ENCODE results near the gene ZFR. TPM values are rescaled to one million over a fixed set of nuclear protein-coding genes. Genes with fewer than 3 reads are reported as not detected.

ZFR gene
- total RNA-seq, 1 experiment from 2014 or later: 109 TPM

DNA sequence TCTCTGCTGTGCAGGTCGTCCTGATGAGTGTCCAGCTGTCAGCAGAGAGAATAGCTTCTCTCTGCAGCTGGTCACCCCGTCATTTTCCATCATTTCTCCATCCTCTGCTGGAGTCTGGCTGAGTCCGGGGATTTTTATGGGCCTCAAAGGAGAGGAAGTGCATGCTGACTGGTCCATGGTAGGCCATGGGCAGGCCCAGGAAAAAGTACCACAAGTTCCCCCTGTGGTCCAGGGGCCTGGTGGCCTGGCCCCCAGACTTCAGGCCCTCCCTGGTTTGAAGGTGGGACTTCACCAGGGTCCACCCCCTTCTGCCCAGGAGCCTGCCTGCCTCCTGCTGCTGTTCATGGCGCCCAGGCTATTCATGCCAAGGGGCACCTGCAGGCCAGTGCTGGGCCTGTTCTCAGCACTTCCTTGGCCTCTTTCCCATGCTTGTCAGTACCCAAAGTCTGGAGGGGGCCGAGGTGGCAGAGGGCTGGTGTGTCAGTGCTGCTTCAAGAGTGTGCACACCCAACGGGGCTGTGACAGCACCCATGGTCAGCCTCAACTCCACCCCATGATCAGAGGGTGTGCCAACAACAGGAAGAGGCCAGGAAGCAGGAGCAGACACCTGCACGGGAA, 124.5 kb downstream of the ZFR start:
- Mint-ChIP-seq H3K4me3 (ENCODE audit: unreplicated experiment) (no peak overlapping the region), H3K27me3 (ENCODE audit: insufficient read depth, unreplicated experiment) (no peaks in the 10 kb centered on the region), H3K27ac (ENCODE audit: low read depth, unreplicated experiment) (no peak overlapping the region), H3K36me3 (ENCODE audit: insufficient read depth, unreplicated experiment) (peaks cover 6% of the 10 kb centered on the region), H3K9me3 (ENCODE audit: unreplicated experiment) (no peaks in the 10 kb centered on the region), H3K4me1 (ENCODE audit: insufficient read depth, unreplicated experiment) (no peaks in the 10 kb centered on the region)
- ChIA-PET POLR2A (no interaction called here), CTCF (interaction anchor here (4.5 kb wide), 1 partner anchor 10 kb away, joined by 26 read pairs; no protein-coding TSS in a partner anchor)
- BruUV-seq (replicated peaks): no TSS peak
- TF ChIP-seq, protein P1, sequence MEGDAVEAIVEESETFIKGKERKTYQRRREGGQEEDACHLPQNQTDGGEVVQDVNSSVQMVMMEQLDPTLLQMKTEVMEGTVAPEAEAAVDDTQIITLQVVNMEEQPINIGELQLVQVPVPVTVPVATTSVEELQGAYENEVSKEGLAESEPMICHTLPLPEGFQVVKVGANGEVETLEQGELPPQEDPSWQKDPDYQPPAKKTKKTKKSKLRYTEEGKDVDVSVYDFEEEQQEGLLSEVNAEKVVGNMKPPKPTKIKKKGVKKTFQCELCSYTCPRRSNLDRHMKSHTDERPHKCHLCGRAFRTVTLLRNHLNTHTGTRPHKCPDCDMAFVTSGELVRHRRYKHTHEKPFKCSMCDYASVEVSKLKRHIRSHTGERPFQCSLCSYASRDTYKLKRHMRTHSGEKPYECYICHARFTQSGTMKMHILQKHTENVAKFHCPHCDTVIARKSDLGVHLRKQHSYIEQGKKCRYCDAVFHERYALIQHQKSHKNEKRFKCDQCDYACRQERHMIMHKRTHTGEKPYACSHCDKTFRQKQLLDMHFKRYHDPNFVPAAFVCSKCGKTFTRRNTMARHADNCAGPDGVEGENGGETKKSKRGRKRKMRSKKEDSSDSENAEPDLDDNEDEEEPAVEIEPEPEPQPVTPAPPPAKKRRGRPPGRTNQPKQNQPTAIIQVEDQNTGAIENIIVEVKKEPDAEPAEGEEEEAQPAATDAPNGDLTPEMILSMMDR (IDR thresholded peaks at IDR 0.05; ENCODE audit: unreplicated experiment): no peak
- intact Hi-C loops (cut with micrococcal nuclease): no loop called here
- DNase-seq (ENCODE audit: unreplicated experiment): no peak

DNA sequence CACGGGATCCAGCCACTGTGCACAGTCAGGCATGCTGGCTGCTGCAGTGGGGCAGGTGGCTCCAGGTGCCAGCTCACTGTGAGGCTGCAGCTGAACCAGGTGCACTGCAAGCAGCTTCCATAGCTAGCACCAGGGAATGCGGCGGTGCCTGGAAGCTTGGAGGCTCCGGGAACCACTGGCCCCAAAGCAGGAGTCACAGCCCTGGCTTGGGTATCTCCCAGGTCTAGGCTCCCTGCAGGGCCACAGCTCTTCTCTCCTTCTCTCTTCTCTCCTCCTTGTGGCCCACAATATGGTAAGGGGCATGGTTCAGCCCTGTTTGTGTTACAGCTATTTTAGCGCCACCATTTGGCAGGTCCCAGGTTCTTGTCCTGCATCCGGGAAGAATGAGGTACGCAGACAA, 125.1 kb downstream of the ZFR start:
- Mint-ChIP-seq H3K36me3 (ENCODE audit: insufficient read depth, unreplicated experiment) (peaks cover 6% of the 10 kb centered on the region), H3K27me3 (ENCODE audit: insufficient read depth, unreplicated experiment) (no peaks in the 10 kb centered on the region), H3K4me1 (ENCODE audit: insufficient read depth, unreplicated experiment) (no peaks in the 10 kb centered on the region), H3K4me3 (ENCODE audit: unreplicated experiment) (no peak overlapping the region), H3K27ac (ENCODE audit: low read depth, unreplicated experiment) (no peak overlapping the region), H3K9me3 (ENCODE audit: unreplicated experiment) (no peaks in the 10 kb centered on the region)
- BruUV-seq (replicated peaks): no TSS peak
- intact Hi-C loops (cut with micrococcal nuclease): no loop called here
- TF ChIP-seq, protein P1 (IDR thresholded peaks at IDR 0.05; ENCODE audit: unreplicated experiment): no peak
- ChIA-PET CTCF (interaction anchor here (4.5 kb wide), 1 partner anchor 11 kb away, joined by 26 read pairs; no protein-coding TSS in a partner anchor), POLR2A (no interaction called here)
- DNase-seq (ENCODE audit: unreplicated experiment): no peak

DNA sequence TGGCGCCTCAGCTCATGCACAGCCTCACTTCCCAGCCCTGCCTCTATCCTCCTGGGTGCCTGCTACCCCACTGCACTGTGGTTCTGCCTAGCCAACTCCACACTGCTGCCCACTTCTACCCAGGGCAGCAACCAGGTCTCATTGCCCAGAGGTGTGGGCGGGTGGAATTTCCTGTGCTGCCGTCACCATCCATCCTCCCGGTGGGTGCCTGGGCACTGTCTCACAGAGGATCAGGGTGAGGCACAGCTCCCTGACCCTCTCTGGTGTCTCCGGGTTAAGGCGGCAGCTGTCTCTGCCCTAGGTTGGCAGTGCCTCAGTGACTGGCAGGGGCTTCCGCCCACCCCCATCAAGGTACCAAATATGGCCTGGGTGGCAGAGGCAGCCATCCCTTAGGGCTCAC, 127.5 kb downstream of the ZFR start:
- BruUV-seq (replicated peaks): no TSS peak
- Mint-ChIP-seq H3K27ac (ENCODE audit: low read depth, unreplicated experiment) (no peak overlapping the region), H3K4me3 (ENCODE audit: unreplicated experiment) (no peak overlapping the region), H3K4me1 (ENCODE audit: insufficient read depth, unreplicated experiment) (peaks cover under 1% of the 10 kb centered on the region), H3K27me3 (ENCODE audit: insufficient read depth, unreplicated experiment) (no peaks in the 10 kb centered on the region), H3K9me3 (ENCODE audit: unreplicated experiment) (no peaks in the 10 kb centered on the region), H3K36me3 (ENCODE audit: insufficient read depth, unreplicated experiment) (peaks cover 6% of the 10 kb centered on the region)
- no peak for DNase-seq (ENCODE audit: unreplicated experiment)
- ChIA-PET CTCF (interaction anchor here (0.7 to 4.5 kb wide), 2 partner anchors 12 to 13 kb away, joined by 5 to 26 read pairs; no protein-coding TSS in a partner anchor), POLR2A (no interaction called here)
- intact Hi-C loops (cut with micrococcal nuclease): no loop called here
- TF ChIP-seq, protein P1 (IDR thresholded peaks at IDR 0.05; ENCODE audit: unreplicated experiment): no peak

DNA sequence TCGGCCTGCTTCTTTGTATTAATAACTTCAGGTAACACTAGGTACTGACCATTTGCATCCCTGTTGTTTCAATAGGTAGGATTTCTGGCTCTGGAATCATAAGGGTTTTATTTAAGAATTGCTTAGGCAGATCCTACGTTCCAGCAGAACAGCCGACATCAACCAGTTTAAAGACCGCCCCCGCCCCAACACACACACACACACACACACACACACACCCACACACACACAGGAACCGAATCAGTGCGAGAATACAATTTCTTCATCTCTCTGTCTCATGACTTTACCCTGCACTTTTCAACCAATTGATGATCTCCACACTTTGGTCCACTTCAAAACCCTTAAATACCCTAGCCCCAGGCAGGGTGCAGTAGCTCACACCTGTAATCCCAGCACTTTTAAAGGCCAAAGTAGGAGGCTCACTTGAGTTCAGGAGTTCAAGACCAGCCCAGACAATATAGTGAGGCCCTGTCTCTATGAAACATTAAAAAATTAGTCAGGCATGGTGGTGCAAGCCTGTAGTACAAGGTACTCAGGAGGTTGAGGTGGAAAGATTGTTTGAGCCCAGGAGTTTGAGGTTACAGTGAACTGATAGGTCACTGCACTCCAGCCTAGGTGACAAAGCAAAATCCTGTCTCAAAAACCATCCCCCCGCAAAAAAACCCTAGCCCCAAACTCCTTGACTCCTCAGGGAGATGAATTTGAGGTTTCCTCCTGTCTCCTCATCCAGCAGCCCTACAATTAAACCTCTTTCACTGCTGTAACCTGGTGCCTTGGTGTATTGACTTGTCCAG, 129.1 kb downstream of the ZFR start:
- POLR2A ChIA-PET: interaction anchor here (0.6 kb wide), 1 partner anchor 10 kb away, joined by 3 read pairs; no protein-coding TSS in a partner anchor
- BruUV-seq (replicated peaks): no TSS peak
- Mint-ChIP-seq H3K4me1 (ENCODE audit: insufficient read depth, unreplicated experiment) (peaks cover 12% of the 10 kb centered on the region), H3K27ac (ENCODE audit: low read depth, unreplicated experiment) (no peak overlapping the region), H3K9me3 (ENCODE audit: unreplicated experiment) (no peaks in the 10 kb centered on the region), H3K27me3 (ENCODE audit: insufficient read depth, unreplicated experiment) (no peaks in the 10 kb centered on the region), H3K36me3 (ENCODE audit: insufficient read depth, unreplicated experiment) (peaks cover 6% of the 10 kb centered on the region), H3K4me3 (ENCODE audit: unreplicated experiment) (no peak overlapping the region)
- CTCF ChIA-PET: interaction anchor here (1.1 kb wide), 1 partner anchor 21 kb away, joined by 3 read pairs; no protein-coding TSS in a partner anchor
- TF ChIP-seq, protein P1 (IDR thresholded peaks at IDR 0.05; ENCODE audit: unreplicated experiment): no peak
- intact Hi-C loops (cut with micrococcal nuclease): no loop called here
- DNase-seq (ENCODE audit: unreplicated experiment): no peak

All from MCF 10A (cell line).